Astrocyte of the spinal cord (primary cell): ENCODE measurements around the gene PDAP1.

ENCODE experiments used
- DNase-seq: peaks from one replicate; pipeline ENCODE4 v3.0.0; 2011; ENCODE audit warnings: low read depth, low spot score
- H3K4me3 ChIP-seq: 2 replicates; pipeline ENCODE4 v1.5.1; 2011; ENCODE audit warnings: low read depth, mild to moderate bottlenecking, low read length, moderate library complexity
- CTCF ChIP-seq: IDR thresholded peaks from 2 replicates; pipeline ENCODE4 v1.5.1; 2012; ENCODE audit warnings: low read depth, mild to moderate bottlenecking, low read length, inconsistent platforms
- in situ Hi-C: cut with HindIII; loops from 2 replicates; pipeline ENCODE4 v1.10.0; 2017; ENCODE audit warnings: low sequenced_read_pairs

PDAP1 gene

GRCh38 chr7:99398891-99399445, 9.4 kb downstream of the PDAP1 start:
- in situ Hi-C loops = no loop called here
- no peak for DNase-seq
- TF ChIP-seq CTCF = no peak
- no peak overlapping the region for H3K4me3 ChIP-seq

- in situ Hi-C loops = no loop called here
- DNase-seq = no peak
- no peak overlapping the region for H3K4me3 ChIP-seq
- no peak for TF ChIP-seq CTCF
Measured at GRCh38 chr7:99397297-99397983, 11.0 kb downstream of the PDAP1 start.

DNA sequence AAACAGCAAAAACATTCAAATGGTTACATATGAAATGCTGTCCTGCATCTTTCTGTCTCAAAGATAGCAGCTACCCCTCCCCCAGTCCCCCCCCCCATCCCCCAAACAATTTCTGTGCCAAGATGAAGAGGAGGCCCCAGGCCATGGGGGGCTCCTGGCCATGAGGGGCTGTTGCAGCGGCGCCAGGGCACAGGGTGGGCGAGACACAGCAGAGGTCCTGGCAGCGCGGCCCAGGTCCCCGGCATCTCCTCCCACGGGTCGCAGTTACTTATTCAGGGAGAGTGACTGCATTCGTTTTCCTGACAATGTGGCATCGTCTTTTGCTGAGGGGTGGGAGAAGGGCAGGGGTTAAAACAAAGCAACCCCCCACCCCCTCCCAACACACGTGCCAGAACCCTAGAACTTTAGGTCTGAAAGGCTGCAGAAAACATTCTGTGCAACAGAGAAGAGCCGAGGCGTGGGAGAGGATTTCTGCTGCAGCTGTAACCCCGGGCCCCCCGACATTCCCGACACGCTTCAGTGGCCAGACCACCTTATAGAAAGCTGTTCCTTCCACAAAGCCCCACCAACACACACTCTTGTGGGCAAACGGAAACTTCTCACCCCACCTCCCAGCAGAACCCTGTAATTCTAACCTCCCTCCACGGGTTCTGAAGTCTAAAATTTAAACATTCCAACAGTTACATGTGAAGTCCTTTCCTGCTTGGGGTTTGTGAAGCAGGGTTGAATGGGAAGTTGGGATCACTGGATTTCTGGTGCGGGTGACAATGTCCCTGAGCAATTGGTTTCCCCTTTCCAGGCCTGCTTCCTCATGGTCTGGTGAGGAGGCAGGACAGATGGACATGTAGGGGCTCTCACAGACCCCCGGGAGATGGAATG, 11.7 kb downstream of the PDAP1 start:
- TF ChIP-seq CTCF = no peak
- no peak for DNase-seq
- no peak overlapping the region for H3K4me3 ChIP-seq
- in situ Hi-C loops = no loop called here

- no peak for DNase-seq
- no peak for TF ChIP-seq CTCF
- H3K4me3 ChIP-seq = no peak overlapping the region
- in situ Hi-C loops = no loop called here
Measured at GRCh38 chr7:99395616-99396327, 12.6 kb downstream of the PDAP1 start.

GRCh38 chr7:99394188-99394502, 14.3 kb downstream of the PDAP1 start:
- no peak for TF ChIP-seq CTCF
- H3K4me3 ChIP-seq = no peak overlapping the region
- no peak for DNase-seq
- in situ Hi-C loops = no loop called here
